K562 (cell line): Measurements from ENCODE around the gene FKRP. TPM values are rescaled to one million over a fixed set of nuclear protein-coding genes. Genes with fewer than 3 reads are reported as not detected.

Experiments used
- AFF4 ChIP-seq: sonication (generic); formaldehyde crosslinking; IDR thresholded peaks from 2 replicates; pipeline ENCODE4 v1.8.0; 2023; ENCODE audit warnings: mild to moderate bottlenecking, missing genetic modification reagents
- BCL6 ChIP-seq: fragments of 250-450 bp; sonication (Bioruptor Pico); IDR thresholded peaks from 2 replicates; pipeline ENCODE4 v1.4.0; 2020
- COPS2 ChIP-seq: fragments of 450-650 bp; conservative IDR thresholded peaks from 2 replicates; pipeline ENCODE4 v1.6.1; 2016; ENCODE audit warnings: mild to moderate bottlenecking, moderate library complexity
- FOS ChIP-seq: IDR thresholded peaks from 3 replicates; pipeline ENCODE4 v1.6.1; 2011; ENCODE audit not compliant: insufficient read length; ENCODE audit errors: extremely low read depth
- FOXA3 ChIP-seq, 2 experiments: fragments of 450-650 bp in 1 of 2; sonication (generic) in 1 of 2; formaldehyde crosslinking; IDR thresholded peaks in 1 of 2; conservative IDR thresholded peaks in 1 of 2; 2 replicates each; pipeline versions ENCODE4 v1.4.0 to v1.8.0; 2020 to 2022; ENCODE audit warnings: mild to moderate bottlenecking in 2 of 2, missing genetic modification reagents in 1 of 2
- KHSRP ChIP-seq: fragments of 450-650 bp; IDR thresholded peaks from 2 replicates; pipeline ENCODE4 v1.6.1; 2017
- LCOR ChIP-seq: sonication (generic); formaldehyde crosslinking; IDR thresholded peaks from 2 replicates; pipeline ENCODE4 v1.8.0; 2022; ENCODE audit warnings: mild to moderate bottlenecking, missing genetic modification reagents
- OTX1 ChIP-seq: fragments of 450-650 bp; formaldehyde crosslinking; IDR thresholded peaks from 2 replicates; pipeline ENCODE4 v1.4.0; 2022; ENCODE audit warnings: mild to moderate bottlenecking
- POLR2H ChIP-seq: IDR thresholded peaks from 2 replicates; pipeline ENCODE4 v1.6.1; 2016; ENCODE audit warnings: missing genetic modification characterization, low read depth, mild to moderate bottlenecking, control low read depth, missing compliant biosample characterization, moderate library complexity
- RAD51 ChIP-seq: fragments of 450-650 bp; IDR thresholded peaks from 2 replicates; pipeline ENCODE4 v1.7.1; 2016; ENCODE audit warnings: low read depth, mild to moderate bottlenecking, borderline replicate concordance
- RBM14 ChIP-seq: fragments of 200-400 bp; formaldehyde crosslinking; IDR thresholded peaks from 2 replicates; pipeline ENCODE4 v1.6.1; 2018; ENCODE audit warnings: low read depth, mild to moderate bottlenecking, low read length, moderate library complexity, borderline replicate concordance; ENCODE audit not compliant: insufficient read depth
- RBM15 ChIP-seq: fragments of 200-400 bp; formaldehyde crosslinking; IDR thresholded peaks from 2 replicates; pipeline ENCODE4 v1.6.1; 2018; ENCODE audit warnings: mild to moderate bottlenecking, low read length, moderate library complexity; ENCODE audit not compliant: insufficient read depth
- TCF15 ChIP-seq: fragments of 250-450 bp; sonication (Bioruptor Pico); IDR thresholded peaks from 2 replicates; pipeline ENCODE4 v1.8.0; 2022; ENCODE audit warnings: moderate library complexity, mild to moderate bottlenecking, inconsistent platforms
- ZFP1 ChIP-seq: fragments of 450-650 bp; formaldehyde crosslinking; IDR thresholded peaks from 2 replicates; pipeline ENCODE4 v1.4.0; 2020; ENCODE audit warnings: mild to moderate bottlenecking, mixed read lengths
- ZHX1 ChIP-seq: fragments of 150-350 bp; conservative IDR thresholded peaks from 2 replicates; pipeline ENCODE4 v1.6.1; 2014; ENCODE audit warnings: low read length
- ZNF239 ChIP-seq: fragments of 250-450 bp; sonication (Bioruptor Pico); IDR thresholded peaks from 2 replicates; pipeline ENCODE4 v1.4.0; 2020; ENCODE audit warnings: mild to moderate bottlenecking
- ZNF282 ChIP-seq: sonication (generic); formaldehyde crosslinking; IDR thresholded peaks from 2 replicates; pipeline ENCODE4 v1.8.1; 2023; ENCODE audit warnings: missing genetic modification reagents
- ZNF445 ChIP-seq: fragments of 250-450 bp; sonication (Bioruptor Pico); IDR thresholded peaks from 2 replicates; pipeline ENCODE4 v1.4.0; 2020; ENCODE audit warnings: low read depth, mild to moderate bottlenecking, moderate library complexity
- ZNF583 ChIP-seq: fragments of 250-450 bp; sonication (Bioruptor Pico); IDR thresholded peaks from 2 replicates; pipeline ENCODE4 v1.4.0; 2020
- ZNF589 ChIP-seq: fragments of 200-800 bp; sonication (Bioruptor generic); IDR thresholded peaks from 2 replicates; pipeline ENCODE4 v1.6.1; 2016; ENCODE audit warnings: low read depth, missing genetic modification characterization, missing compliant biosample characterization
- polyA plus RNA-seq, 8 experiments: library from polyadenylated mRNA; depleted of rRNA in 4 of 8; stranded (reverse) in 5 of 8; unstranded in 3 of 8; fragments of >200 nt; fragmentation: Nextera tagmentation in 2 of 8; fragmentation: Illumina TruSeq in 1 of 8; extraction: Ambion mirVana in 2 of 8; extraction: Trizol in 1 of 8; gene quantifications; 2 replicates each; pipeline versions ENCODE4 v1.2.1 to v1.2.3, GENCODE V29; 2011 to 2014; ENCODE audit warnings: inconsistent platforms in 1 of 8, missing spikeins in 1 of 8
- total RNA-seq, 7 experiments: library from RNA; depleted of rRNA in 6 of 7; stranded (reverse); fragments of >200 nt in 6 of 7; fragmentation: Illumina TruSeq in 2 of 7; extraction: Trizol in 2 of 7; gene quantifications; 2 replicates each; pipeline versions ENCODE4 v1.2.1 to v1.2.3, GENCODE V29; 2011 to 2021; ENCODE audit warnings: low replicate concordance in 1 of 7

Gene FKRP
- total and polyA plus RNA-seq, 9 of the 15 experiments (the other 6 are each of a cell fraction or from before 2014, with no cell fraction given), result 0.68 to 16.1 (median 6.5) TPM

- no peak for TF ChIP-seq ZHX1
- TF ChIP-seq ZNF445 (CRISPR knock-in tag), result no peak
- TF ChIP-seq ZFP1 (CRISPR knock-in tag), result no peak
- no peak for TF ChIP-seq RBM14
- no peak for TF ChIP-seq BCL6 (CRISPR knock-in tag)
- no peak for TF ChIP-seq ZNF239 (CRISPR knock-in tag)
- no peak for TF ChIP-seq ZNF282 (CRISPR knock-in tag)
- no peak for TF ChIP-seq FOS
- 0 out of 2 replicates have a peak, but pooled peaks have one; percentile 13 for TF ChIP-seq POLR2H (tag)
- 0 out of 2 replicates have a peak, but pooled peaks have one; percentile 41 for TF ChIP-seq TCF15 (CRISPR knock-in tag)
- TF ChIP-seq OTX1 (CRISPR knock-in tag), result peak; percentile 26; the same call in 1 of the 2 replicates
- no peak for TF ChIP-seq RAD51
- no peak for TF ChIP-seq ZNF589 (CRISPR knock-in tag)
- TF ChIP-seq COPS2, result no peak
- peak; percentile 17; the same call in 1 of the 2 replicates for TF ChIP-seq AFF4 (CRISPR knock-in tag)
- peak in 1 of 2 experiments; percentile 45; a peak in 2 of 4 replicates for TF ChIP-seq FOXA3 (CRISPR knock-in tag; conservative IDR thresholded peaks at IDR 0.05 in 1 of 2, IDR thresholded peaks at IDR 0.05 in 1 of 2)
- TF ChIP-seq LCOR (CRISPR knock-in tag), result 0 out of 2 replicates have a peak, but pooled peaks have one; percentile 7
- TF ChIP-seq ZNF583 (CRISPR knock-in tag), result no peak
- no peak for TF ChIP-seq KHSRP
- TF ChIP-seq RBM15, result no peak
Observed at GRCh38 chr19:46785054-46785979, 39.5 kb downstream of the FKRP start (continued).
